Fibroblast of lung (primary cell): Measurements from ENCODE around the gene FHIT. TPM values are rescaled to one million over a fixed set of nuclear protein-coding genes. Genes with fewer than 3 reads are reported as not detected.
A peak's percentile ranks its signal among the peaks of the same experiment; 100 is the strongest.

Experiments used
- DNase-seq, 2 donors: peaks; one replicate each; pipeline versions ENCODE4 v3.0.0 to v3.0.0-alpha.2; 2010; ENCODE audit warnings: low read depth in 2 of 2
- H2AFZ ChIP-seq: 2 replicates; pipeline ENCODE4 v1.5.1; 2012; ENCODE audit warnings: low read length, control low read depth, inconsistent platforms
- H3K27ac ChIP-seq: 2 replicates; pipeline ENCODE4 v1.5.1; 2011; ENCODE audit warnings: low read length, control low read depth; ENCODE audit not compliant: insufficient read depth
- H3K27me3 ChIP-seq: 2 replicates; pipeline ENCODE4 v1.5.1; 2011; ENCODE audit warnings: mild to moderate bottlenecking, low read length; ENCODE audit not compliant: control insufficient read depth, insufficient read depth
- H3K36me3 ChIP-seq: 2 replicates; pipeline ENCODE4 v1.5.1; 2011; ENCODE audit warnings: low read length; ENCODE audit not compliant: control insufficient read depth, insufficient read depth
- H3K4me1 ChIP-seq: 2 replicates; pipeline ENCODE4 v1.5.1; 2011; ENCODE audit warnings: low read length; ENCODE audit not compliant: control insufficient read depth, insufficient read depth; ENCODE audit errors: extremely low read depth
- H3K4me2 ChIP-seq: 2 replicates; pipeline ENCODE4 v1.5.1; 2011; ENCODE audit warnings: low read length, control low read depth; ENCODE audit not compliant: insufficient read depth; ENCODE audit errors: extremely low read depth
- H3K4me3 ChIP-seq, 4 experiments: fragments of 200-600 bp in 1 of 4; sonication (generic) in 1 of 4; replicated peaks in 1 of 4; 2 replicates each; pipeline ENCODE4 v1.5.1; 2011 to 2016; ENCODE audit warnings: low read length in 4 of 4, low read depth in 3 of 4, mild to moderate bottlenecking in 3 of 4, control low read depth in 2 of 4, inconsistent platforms in 1 of 4, mixed read lengths in 1 of 4; ENCODE audit not compliant: insufficient read depth in 1 of 4; ENCODE audit errors: control extremely low read depth in 1 of 4
- H3K79me2 ChIP-seq: 2 replicates; pipeline ENCODE4 v1.5.1; 2012; ENCODE audit warnings: mild to moderate bottlenecking, low read length, inconsistent platforms; ENCODE audit not compliant: control insufficient read depth, insufficient read depth
- H3K9ac ChIP-seq: 2 replicates; pipeline ENCODE4 v1.5.1; 2011; ENCODE audit warnings: mild to moderate bottlenecking, low read length, control low read depth; ENCODE audit not compliant: insufficient read depth
- H3K9me3 ChIP-seq: 2 replicates; pipeline ENCODE4 v1.5.1; 2012; ENCODE audit warnings: low read depth, low read length; ENCODE audit not compliant: control insufficient read depth, insufficient read depth
- H4K20me1 ChIP-seq: 2 replicates; pipeline ENCODE4 v1.5.1; 2011; ENCODE audit warnings: low read length; ENCODE audit not compliant: control insufficient read depth, insufficient read depth; ENCODE audit errors: extremely low read depth
- EZH2 ChIP-seq: IDR thresholded peaks from 2 replicates; pipeline ENCODE4 v1.5.1; 2012; ENCODE audit warnings: low read length, control low read depth, mild to moderate bottlenecking; ENCODE audit errors: missing control alignments
- polyA plus RNA-seq, 2 donors: library from polyadenylated mRNA; depleted of rRNA in 1 of 2; stranded (reverse) in 1 of 2; unstranded in 1 of 2; fragments of >200 nt; gene quantifications; 2 replicates each; pipeline ENCODE4 v1.2.1, GENCODE V29; 2011 to 2012; ENCODE audit warnings: missing spikeins in 1 of 2
- total RNA-seq: library from RNA; depleted of rRNA; stranded (reverse); fragments of >200 nt; gene quantifications from 2 replicates; pipeline ENCODE4 v1.2.1, GENCODE V29; 2014
- TF ChIP-seq, protein P1 (sequence below), 2 donors: IDR thresholded peaks in 1 of 2; conservative IDR thresholded peaks in 1 of 2; 1 replicate in 1 of 2; 2 replicates in 1 of 2; pipeline ENCODE4 v1.5.1; 2011 to 2012; ENCODE audit warnings: low read length in 2 of 2, control low read depth in 1 of 2, inconsistent platforms in 1 of 2, low read depth in 1 of 2, mild to moderate bottlenecking in 1 of 2

FHIT gene
- total and polyA plus RNA-seq, 2 donors (not counting 1 experiment from before 2014, with no cell fraction given): 0.79 to 2.1 TPM

DNA sequence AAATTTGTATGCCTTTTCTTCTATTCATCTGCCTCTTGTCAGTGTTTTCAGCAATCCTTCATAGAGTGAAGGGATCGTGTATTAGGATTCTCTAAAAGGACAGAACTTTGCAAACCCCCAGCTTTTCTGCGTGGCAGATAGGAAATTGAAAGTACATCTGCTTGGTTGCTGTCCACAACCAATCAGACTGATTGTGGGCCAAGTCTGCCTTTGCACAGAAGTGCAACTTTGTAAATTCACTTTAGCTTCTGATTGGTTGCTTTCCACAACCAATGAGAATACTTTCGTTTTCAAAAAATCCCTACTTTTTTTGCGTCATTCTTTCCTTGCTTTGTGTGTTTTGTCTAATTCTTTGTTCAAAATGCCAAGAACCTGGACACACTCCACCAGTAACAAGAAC is 847.4 kb downstream of the FHIT start:
- Histone ChIP-seq H3K27me3 (no peaks in the 10 kb centered on the region), H3K4me1 (no peaks in the 10 kb centered on the region), H3K9me3 (no peaks in the 10 kb centered on the region), H3K4me3 (no peak overlapping the region), H3K9ac (no peak overlapping the region), H2AFZ (no peak overlapping the region), H3K4me2 (no peak overlapping the region), H3K79me2 (no peaks in the 10 kb centered on the region), H3K36me3 (no peaks in the 10 kb centered on the region), H3K27ac (no peak overlapping the region), H4K20me1 (no peaks in the 10 kb centered on the region)
- no peak for TF ChIP-seq EZH2
- peak in 1 of 2 donors; percentile 5 for DNase-seq

DNA sequence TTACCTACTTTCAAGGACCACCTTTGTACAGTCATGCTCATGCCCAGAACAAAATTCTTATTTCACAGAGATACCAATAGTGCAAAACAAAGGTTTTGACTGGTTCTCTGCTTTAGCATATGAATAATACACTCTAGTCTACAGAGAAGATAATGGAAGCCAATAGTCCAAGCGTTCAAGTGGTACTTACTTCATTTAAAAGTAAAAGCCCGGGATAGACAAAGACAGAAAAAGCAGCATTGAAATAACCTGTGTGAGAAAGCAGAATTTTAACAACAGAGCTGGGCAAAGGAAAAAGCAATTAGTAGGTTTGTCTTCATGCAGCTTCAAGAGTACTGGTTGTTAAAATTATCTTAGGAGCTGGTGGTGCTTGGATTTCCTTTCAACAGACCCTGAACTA is 848.3 kb downstream of the FHIT start:
- TF ChIP-seq EZH2: no peak
- TF ChIP-seq, protein P1, sequence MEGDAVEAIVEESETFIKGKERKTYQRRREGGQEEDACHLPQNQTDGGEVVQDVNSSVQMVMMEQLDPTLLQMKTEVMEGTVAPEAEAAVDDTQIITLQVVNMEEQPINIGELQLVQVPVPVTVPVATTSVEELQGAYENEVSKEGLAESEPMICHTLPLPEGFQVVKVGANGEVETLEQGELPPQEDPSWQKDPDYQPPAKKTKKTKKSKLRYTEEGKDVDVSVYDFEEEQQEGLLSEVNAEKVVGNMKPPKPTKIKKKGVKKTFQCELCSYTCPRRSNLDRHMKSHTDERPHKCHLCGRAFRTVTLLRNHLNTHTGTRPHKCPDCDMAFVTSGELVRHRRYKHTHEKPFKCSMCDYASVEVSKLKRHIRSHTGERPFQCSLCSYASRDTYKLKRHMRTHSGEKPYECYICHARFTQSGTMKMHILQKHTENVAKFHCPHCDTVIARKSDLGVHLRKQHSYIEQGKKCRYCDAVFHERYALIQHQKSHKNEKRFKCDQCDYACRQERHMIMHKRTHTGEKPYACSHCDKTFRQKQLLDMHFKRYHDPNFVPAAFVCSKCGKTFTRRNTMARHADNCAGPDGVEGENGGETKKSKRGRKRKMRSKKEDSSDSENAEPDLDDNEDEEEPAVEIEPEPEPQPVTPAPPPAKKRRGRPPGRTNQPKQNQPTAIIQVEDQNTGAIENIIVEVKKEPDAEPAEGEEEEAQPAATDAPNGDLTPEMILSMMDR (conservative IDR thresholded peaks at IDR 0.05 in 1 of 2, IDR thresholded peaks at IDR 0.05 in 1 of 2; ENCODE audit: low read depth in 1 of 2, low read length in 2 of 2): no peak
- Histone ChIP-seq H3K4me1 (no peaks in the 10 kb centered on the region), H3K36me3 (no peaks in the 10 kb centered on the region), H3K4me3 (no peak overlapping the region), H3K9me3 (no peaks in the 10 kb centered on the region), H3K27me3 (no peaks in the 10 kb centered on the region), H2AFZ (no peak overlapping the region), H3K27ac (no peak overlapping the region), H3K4me2 (no peak overlapping the region), H4K20me1 (no peaks in the 10 kb centered on the region), H3K79me2 (no peaks in the 10 kb centered on the region), H3K9ac (no peak overlapping the region)
- DNase-seq: no peak

DNA sequence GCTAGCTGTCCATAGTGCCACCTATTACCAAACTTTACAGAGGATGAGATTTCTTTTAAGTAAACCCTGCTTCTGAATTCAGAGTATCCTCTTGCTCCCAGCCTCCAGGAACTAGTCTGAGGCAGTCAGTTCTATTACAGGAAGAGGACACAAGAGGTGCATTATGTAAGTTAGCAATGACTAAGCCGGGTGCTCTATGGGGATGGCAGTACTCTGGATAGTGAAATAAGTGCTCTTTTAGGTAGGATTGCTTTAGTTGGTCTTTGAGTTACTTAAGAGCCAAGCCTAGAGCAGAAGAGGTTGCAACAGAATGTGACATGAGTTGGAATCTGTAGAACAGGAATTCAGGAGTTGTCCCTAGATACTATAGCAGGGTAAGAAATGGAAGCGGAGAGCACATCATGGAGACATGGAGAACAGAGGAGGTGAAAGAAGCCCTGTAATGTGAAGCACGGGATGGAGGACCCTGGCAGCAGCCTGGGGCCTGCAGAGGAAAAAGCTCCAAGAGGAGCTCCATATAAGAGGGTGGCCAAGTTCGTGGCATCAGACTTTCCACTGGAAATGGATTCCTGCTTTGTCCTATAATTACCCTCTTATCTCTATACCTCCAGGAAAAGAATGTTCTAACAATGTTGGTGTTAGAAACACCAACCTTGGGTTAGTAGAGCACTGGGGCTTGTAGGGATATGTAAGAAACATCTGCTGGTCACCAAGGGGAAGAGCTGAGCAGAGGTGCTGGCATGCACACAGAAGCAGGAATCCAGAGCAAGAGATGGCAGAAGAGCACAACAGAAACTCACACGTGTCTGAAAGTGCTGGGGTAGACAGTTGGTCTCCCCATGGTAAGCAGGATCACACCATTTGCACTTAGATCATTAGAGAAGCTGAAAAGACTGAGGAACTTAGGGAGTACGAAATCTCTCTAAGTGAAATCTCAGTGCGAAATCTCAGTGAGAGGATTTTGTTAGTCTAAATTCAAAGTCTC is 851.1 kb downstream of the FHIT start:
- no peak for TF ChIP-seq EZH2
- TF ChIP-seq, protein P1 (conservative IDR thresholded peaks at IDR 0.05 in 1 of 2, IDR thresholded peaks at IDR 0.05 in 1 of 2; ENCODE audit: low read depth in 1 of 2, low read length in 2 of 2): no peak
- Histone ChIP-seq H4K20me1 (no peaks in the 10 kb centered on the region), H3K79me2 (no peaks in the 10 kb centered on the region), H3K9ac (no peak overlapping the region), H3K4me2 (no peak overlapping the region), H3K4me3 (no peak overlapping the region), H3K27me3 (no peaks in the 10 kb centered on the region), H3K36me3 (no peaks in the 10 kb centered on the region), H3K27ac (no peak overlapping the region), H2AFZ (no peak overlapping the region), H3K9me3 (no peaks in the 10 kb centered on the region), H3K4me1 (no peaks in the 10 kb centered on the region)
- peak; percentile 18 to 29 for DNase-seq
